Thyroid gland (tissue), 4 donors: Measurements from ENCODE around the gene MCM10.

ENCODE experiments used
- CTCF ChIP-seq, 6 experiments: fragments of 200-600 bp in 3 of 6; fragments of 450-650 bp in 3 of 6; sonication (generic) in 3 of 6; IDR thresholded peaks; one replicate each; pipeline ENCODE4 v1.5.1; 2016 to 2019; ENCODE audit warnings: antibody characterized with exemption in 6 of 6, mild to moderate bottlenecking in 2 of 6, inconsistent platforms in 1 of 6, moderate library complexity in 1 of 6
- POLR2A ChIP-seq, 2 donors: fragments of 450-650 bp; IDR thresholded peaks; one replicate each; pipeline ENCODE4 v1.6.1; 2017; ENCODE audit warnings: antibody characterized with exemption in 2 of 2, mild to moderate bottlenecking in 2 of 2, moderate library complexity in 1 of 2

- TF ChIP-seq POLR2A (IDR thresholded peaks at IDR 0.05) (no peak), CTCF (IDR thresholded peaks at IDR 0.05) (no peak)
Measured at GRCh38 chr10:13188593-13188992, 27.2 kb downstream of the MCM10 start.
